HG02610 (cell line): Measurements from ENCODE around the gene ZNF80.
"Not testable (repeated sequence)": the region's sequence is repeated elsewhere in the genome, so short reads cannot be mapped to it uniquely, and the experiment has no call there.

Source experiments
- ATAC-seq: cut with Tn5 transposase; IDR thresholded peaks from one replicate; pipeline ENCODE4 v1.9.1; 2021; ENCODE audit warnings: mild to moderate bottlenecking, moderate library complexity; ENCODE audit not compliant: unreplicated experiment

ZNF80 gene

DNA sequence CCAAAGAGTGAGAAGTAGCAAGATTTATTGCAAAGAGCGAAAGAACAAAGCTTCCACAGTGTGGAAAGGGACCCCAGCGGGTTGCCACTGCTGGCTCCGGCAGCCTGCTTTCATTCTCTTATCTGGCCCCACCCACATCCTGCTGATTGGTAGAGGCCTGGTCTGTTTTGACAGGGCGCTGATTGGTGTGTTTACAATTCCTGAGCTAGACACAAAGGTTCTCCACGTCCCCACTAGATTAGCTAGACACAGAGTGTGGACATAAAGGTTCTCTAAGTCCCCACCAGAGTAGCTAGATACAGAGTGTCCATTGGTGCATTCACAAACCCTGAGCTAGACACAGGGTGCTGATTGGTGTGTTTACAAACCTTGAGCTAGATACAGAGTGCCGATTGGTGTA lies at the start of gene ZNF80:
Gene ZNF80 (minus strand): TSS at position 101 of the 400 bp plus-strand sequence. CDS start 504 bp downstream, outside the sequence.
- not testable (repeated sequence) for ATAC-seq

GRCh38 chr3:114286266-114286665 lies 48.9 kb upstream of the ZNF80 start:
- no peak for ATAC-seq

DNA sequence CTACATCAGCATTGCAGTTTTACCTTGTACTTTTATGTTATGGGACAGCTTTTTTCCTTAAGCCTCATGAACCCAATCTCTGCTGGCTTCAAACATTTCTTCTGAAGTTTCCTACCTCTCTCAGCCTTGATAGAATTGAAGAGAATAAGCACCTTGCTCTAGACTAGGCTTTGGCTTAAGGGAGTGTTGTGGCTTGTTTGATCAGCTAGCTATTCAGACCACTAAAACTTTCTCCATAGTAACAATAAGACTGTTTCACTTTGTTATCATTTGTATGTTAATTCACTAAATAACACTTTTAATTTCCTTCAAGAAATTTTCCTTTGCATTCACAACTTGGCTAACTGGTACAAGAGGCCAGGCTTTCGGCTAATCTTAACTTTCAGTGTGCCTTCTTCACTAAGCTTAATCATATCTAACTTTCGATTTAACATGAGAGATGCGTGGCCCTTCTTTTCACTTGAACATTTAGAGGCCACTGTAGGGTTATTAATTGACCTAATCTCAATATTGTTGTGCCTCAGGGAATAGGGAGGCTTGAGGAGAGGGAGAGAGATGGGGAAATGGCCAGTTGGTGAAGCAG lies 48.4 kb upstream of the ZNF80 start:
- ATAC-seq, result no peak

DNA sequence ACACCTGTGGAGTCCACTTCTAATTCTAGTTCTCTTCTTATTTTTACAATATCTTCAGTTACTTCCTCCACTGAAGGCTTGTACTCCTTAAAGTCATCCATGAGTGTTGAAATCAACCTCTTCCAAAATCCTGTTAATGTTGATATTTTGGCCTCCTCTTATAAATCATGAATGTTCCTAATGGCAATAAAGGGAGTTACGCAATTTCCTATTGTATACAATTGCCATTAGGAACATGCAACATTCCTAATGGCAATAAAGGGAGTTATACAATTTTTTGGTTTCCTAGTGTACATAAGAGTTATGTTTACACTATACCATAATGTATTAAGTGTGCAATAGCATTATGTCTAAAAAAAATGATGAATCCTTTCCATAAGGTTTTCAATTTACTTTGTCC lies 47.3 kb upstream of the ZNF80 start:
- ATAC-seq, result no peak

- not testable (repeated sequence) for ATAC-seq
Measured at GRCh38 chr3:114276856-114277255, 39.5 kb upstream of the ZNF80 start.

GRCh38 chr3:114274929-114275328 lies 37.6 kb upstream of the ZNF80 start:
- no peak for ATAC-seq

- no peak for ATAC-seq
Measured at GRCh38 chr3:114272271-114272670, 34.9 kb upstream of the ZNF80 start.

DNA sequence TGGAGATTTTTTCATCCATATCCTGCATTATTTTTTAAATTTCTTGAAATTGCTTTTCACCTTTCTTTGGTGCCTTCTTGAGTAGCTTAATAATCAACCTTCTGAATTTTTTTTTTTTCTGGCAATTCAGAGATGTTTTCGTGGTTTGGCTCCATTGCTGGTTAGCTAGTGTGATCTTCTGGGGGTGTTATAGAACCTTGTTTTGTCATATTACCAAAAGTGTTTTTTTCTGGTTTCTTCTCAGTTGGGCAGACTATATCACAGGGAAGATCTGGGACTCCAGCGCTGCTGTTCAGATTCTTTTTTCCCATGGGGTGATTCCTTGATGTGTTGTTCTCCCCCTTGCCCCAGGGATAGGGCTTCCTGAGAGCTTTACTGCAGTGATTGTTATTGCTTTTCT lies 32.6 kb upstream of the ZNF80 start:
- ATAC-seq, result no peak

DNA sequence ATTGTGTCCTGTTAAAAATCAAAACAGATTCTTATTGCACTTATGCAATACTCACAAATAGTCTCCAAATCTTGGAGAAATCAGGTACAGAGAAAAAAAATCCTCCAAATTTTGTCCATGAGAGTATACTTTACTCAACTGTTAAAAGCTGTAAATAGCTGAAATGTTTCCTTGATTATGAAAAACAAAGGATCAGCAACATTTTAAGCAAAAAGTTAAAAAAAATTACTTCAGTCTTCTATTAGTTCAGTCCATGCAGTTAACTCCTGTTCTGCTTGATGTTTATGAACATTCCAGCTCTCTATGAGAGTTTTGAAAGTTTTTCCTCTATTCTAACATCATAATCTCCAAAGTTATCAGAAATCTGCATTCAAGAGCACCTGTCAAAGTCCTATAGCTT lies 22.8 kb upstream of the ZNF80 start:
- ATAC-seq, result no peak

DNA sequence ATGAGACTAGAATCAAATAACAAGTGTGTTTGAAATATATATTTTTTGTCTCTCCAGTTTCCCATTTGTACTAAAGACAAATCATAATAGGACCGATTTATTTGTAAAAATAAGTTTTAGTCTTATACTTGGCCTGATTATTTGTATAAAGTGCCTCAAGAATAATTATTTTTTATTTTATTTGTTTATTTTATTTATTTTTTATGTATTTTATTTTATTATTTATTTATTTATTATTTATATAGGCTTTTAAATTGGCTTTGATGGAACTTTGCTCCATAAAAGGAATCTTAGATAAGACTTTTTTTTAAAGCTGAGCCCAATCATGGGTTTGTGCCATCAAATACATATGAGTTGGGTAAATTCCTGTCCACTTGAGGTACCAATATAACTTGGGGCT lies 22.2 kb upstream of the ZNF80 start:
- no peak for ATAC-seq

- no peak for ATAC-seq
Measured at GRCh38 chr3:114253505-114253904, 16.1 kb upstream of the ZNF80 start.

- no peak for ATAC-seq
Measured at GRCh38 chr3:114252954-114253353, 15.6 kb upstream of the ZNF80 start.

DNA sequence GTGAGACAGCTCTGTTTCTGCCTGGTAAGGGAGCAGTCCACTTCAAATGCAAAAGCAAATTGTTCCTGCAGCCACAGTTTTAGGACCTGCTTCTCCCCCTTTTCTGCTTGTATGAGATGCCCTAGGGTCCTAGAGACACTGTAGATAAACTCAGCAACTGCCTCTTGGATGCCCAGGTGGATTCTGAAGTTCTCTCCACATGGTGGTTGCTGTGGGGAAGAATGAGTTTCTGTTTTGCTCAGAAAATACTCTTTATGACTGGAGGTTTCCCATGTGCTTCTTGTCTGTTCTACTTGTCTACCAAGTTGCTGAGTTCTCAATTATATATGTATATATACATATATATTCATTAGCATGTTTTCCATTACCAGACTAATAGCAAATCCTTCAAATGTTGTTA lies 5.6 kb upstream of the ZNF80 start:
- ATAC-seq, result peak; percentile 99

DNA sequence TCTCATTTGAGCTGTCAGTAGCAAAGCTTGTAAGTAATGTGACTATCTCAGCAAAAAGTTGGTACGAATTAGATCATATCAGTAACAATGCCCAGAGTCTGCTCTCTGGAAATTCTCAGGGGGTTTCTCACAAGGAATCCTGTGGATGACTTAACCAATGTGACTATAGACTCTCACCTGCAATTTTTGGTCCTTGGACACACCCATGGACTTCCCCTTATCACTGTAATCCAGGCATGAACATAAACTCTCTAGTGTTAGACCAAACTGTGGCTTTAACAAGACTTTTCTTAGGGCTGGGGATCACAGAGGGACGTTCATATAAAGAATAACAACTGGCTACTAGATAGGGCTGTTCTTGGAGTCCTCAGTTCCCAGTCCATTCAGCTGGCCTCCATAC lies 3.9 kb upstream of the ZNF80 start:
- ATAC-seq, result no peak

DNA sequence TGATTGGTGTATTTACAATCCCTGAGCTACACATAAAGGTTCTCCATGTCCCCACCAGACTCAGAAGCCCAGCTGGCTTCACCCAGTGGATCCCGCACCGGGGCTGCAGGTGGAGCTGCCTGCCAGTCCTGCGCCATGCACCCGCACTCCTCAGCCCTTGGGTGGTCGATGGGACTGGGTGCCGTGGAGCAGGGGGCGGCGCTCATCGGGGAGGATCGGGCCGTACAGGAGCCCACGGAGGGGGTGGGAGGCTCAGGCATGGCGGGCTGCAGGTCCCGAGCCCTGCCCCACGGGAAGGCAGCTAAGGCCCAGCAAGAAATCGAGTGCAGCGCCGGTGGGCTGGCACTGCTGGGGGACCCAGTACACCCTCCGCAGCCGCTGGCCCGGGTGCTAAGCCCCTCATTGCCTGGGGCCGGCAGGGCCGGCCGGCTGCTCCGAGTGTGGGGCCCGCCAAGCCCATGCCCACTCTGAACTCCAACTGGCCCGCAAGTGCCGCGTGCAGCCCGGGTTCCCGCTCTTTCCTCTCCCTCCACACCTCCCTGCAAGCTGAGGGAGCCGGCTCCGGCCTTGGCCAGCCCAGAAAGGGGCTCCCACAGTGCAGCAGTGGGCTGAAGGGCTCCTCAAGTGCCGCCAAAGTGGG lies 888 bp upstream of the ZNF80 start:
- ATAC-seq, result not testable (repeated sequence)

GRCh38 chr3:114235431-114235830 lies 1.9 kb downstream of the ZNF80 start:
- no peak for ATAC-seq

- no peak for ATAC-seq
Measured at GRCh38 chr3:114234745-114235144, 2.6 kb downstream of the ZNF80 start.

DNA sequence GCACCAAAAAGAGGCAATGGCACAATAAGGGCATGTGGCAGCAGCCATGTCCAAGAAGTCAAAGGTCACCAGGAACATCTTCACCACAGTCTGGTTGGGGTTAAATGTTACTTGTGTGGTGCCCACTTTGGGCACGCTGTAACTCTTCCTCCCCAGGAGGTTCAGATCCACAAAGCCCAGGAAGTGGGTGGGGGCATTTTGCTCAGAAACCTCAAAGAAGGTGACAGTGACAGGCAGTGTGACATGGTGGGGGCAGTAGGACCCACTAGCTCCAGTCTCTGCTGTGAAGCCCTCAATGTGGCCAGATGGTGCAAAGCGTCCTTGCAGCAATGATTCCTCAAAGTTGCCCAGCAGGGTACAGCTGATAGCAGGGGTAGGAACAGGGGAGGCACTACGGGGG lies 5.8 kb downstream of the ZNF80 start:
- ATAC-seq, result no peak

DNA sequence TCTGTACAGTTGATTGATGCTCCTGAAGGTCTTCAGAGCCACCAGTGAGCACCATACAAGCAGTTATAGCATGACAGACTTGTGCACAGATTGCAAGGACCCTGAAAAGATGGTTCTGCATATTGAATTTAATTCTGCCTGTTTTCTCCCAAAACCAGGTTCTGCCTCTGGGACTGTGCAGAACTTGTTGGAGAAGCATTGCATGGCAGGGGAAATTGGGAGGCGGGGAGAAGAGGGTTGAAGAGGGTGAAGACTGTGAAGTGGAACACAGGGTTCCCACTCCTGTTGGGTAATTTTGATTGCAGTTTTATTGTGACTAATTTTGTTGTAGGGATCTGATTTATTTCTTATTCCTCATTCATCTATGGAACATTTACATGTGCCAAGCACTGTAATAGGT lies 10.3 kb downstream of the ZNF80 start:
- no peak for ATAC-seq

- ATAC-seq, result no peak
Measured at GRCh38 chr3:114226313-114226712, 11.1 kb downstream of the ZNF80 start.

- peak; percentile 87 for ATAC-seq
Measured at GRCh38 chr3:114223143-114223542, 14.2 kb downstream of the ZNF80 start.

DNA sequence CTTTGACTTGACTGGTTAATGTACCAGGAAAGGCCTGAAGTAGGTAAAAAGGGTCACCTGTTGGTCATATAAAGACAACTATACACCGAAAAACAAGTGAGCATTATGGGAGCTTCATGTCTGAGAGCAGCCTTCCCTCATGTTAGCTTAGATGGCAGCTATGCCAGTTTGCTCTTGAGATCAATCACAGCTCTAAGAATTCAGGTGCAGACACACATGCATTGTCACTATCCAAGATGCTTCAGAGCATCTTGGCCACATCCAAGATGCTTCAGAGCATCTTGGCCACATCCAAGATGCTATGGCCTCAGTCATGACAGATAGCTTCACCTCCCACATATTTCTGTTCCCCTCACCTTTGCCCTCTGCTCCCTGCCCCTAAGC lies 15.5 kb downstream of the ZNF80 start:
- no peak for ATAC-seq
